Skeletal muscle tissue (tissue), 2 donors: ENCODE results near the gene PRDX3. TPM values are rescaled to one million over a fixed set of nuclear protein-coding genes. Genes with fewer than 3 reads are reported as not detected.

ENCODE experiments used
- small RNA-seq: library from RNA; depleted of rRNA; stranded (forward); fragments of <200 nt; gene quantifications from one replicate; pipeline ENCODE3, GENCODE V24; 2014
- total RNA-seq: library from RNA; depleted of rRNA; stranded (reverse); fragments of >200 nt; gene quantifications from one replicate; pipeline ENCODE4 v1.2.3, GENCODE V29; 2014

PRDX3 gene
- total RNA-seq, 1 donor from 2014 or later = 89.2 TPM

Small RNA genes lying within 50 kb of the gene (small RNA-seq; reads per million reads assigned to genes)
- gene RN7SL749P = not detected

Other genes with a start within 250 kb of the PRDX3 start
- 2.6 TPM for gene NANOS1, start 149.1 kb downstream of the PRDX3 start, total RNA-seq
- gene EIF3A, start 98.0 kb downstream of the PRDX3 start, total RNA-seq = 59.5 TPM
- gene DENND10, start 74.7 kb downstream of the PRDX3 start, total RNA-seq = 14.6 TPM
- 19.3 TPM for gene SFXN4, start 13.1 kb downstream of the PRDX3 start, total RNA-seq
- gene GRK5, start 28.8 kb upstream of the PRDX3 start, total RNA-seq = 12.5 TPM